HFFc6 (cell line): Measurements from ENCODE around the gene MAPK8IP1. TPM values are rescaled to one million over a fixed set of nuclear protein-coding genes. Genes with fewer than 3 reads are reported as not detected.
A peak's percentile ranks its signal among the peaks of the same experiment; 100 is the strongest.

Experiments used
- DNase-seq: peaks from one replicate; pipeline ENCODE4 v3.0.0-alpha.2; 2018
- H3K27ac Mint-ChIP-seq: 2 replicates; pipeline ENCODE4 v1.8.0; 2020; ENCODE audit warnings: mild to moderate bottlenecking, mixed read lengths
- H3K27me3 Mint-ChIP-seq: 2 replicates; pipeline ENCODE4 v1.8.0; 2021; ENCODE audit warnings: mild to moderate bottlenecking, moderate library complexity, mixed read lengths; ENCODE audit not compliant: insufficient read depth
- H3K36me3 Mint-ChIP-seq: 2 replicates; pipeline ENCODE4 v1.8.0; 2021; ENCODE audit warnings: low read depth, mixed read lengths
- H3K4me1 Mint-ChIP-seq: 2 replicates; pipeline ENCODE4 v1.8.0; 2020; ENCODE audit warnings: low read depth, mixed read lengths
- H3K4me3 Mint-ChIP-seq: 2 replicates; pipeline ENCODE4 v1.8.0; 2020; ENCODE audit warnings: mild to moderate bottlenecking, moderate library complexity, mixed read lengths
- H3K9me3 Mint-ChIP-seq: 2 replicates; pipeline ENCODE4 v1.8.0; 2020; ENCODE audit warnings: mild to moderate bottlenecking, mixed read lengths
- total RNA-seq, 6 experiments: library from RNA; stranded (reverse); fragmentation: NEBNext Ultra II Directional; extraction: Animal tissue kit (Norgen Biotek cat#: 25700); gene quantifications; 2 replicates in 1 of 6; 3 replicates in 5 of 6; pipeline ENCODE4 v1.2.3, GENCODE V29; 2021
- TF ChIP-seq, protein P1 (sequence below): fragments of 200-600 bp; sonication (generic); IDR thresholded peaks from 2 replicates; pipeline ENCODE4 v1.5.0; 2021; ENCODE audit warnings: antibody characterized with exemption, mild to moderate bottlenecking

The MAPK8IP1 gene
- total RNA-seq, 6 experiments from 2014 or later: 7.4 to 10.0 (median 8.7) TPM

DNA sequence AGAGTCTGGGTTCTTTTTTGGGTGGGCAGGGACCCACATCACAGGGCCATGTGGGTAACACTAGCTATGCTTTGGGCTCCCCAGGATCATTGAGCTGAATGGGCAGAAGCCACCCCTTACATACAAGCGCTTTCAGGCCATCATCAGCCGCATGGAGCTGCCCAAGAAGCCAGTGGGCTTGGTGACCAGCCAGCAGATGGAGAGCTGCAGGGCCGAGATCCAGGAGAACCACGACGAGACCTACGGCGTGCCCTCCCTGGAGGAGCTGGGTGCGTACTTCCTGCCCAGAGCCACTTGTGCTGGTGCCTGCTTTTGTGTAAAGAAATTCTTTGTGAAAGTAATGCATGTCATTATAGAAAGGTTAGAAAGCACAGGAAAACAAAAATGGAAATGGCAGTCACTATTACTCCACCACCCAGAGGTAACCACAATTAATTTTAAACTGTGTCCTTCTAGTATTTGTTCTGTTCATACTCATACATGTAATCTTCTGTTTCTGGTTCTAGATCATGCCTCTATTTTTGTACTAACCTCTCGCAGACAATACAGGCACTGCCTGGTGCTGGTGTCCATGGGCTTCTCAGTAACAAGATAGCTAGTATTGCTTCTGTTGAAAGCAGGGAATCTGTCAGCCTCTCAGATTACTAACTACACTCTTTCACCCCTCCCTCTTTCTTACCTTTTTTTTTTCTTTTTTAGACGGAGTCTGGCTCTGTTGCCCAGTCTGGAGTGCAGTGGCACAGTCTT is 24.5 kb upstream of the MAPK8IP1 start:
- no peaks in the 10 kb centered on the region; the same call in none of the 2 replicates for H3K27me3 Mint-ChIP-seq
- H3K27ac Mint-ChIP-seq: peak overlapping the region; percentile 94
- H3K9me3 Mint-ChIP-seq: no peaks in the 10 kb centered on the region
- TF ChIP-seq, protein P1, sequence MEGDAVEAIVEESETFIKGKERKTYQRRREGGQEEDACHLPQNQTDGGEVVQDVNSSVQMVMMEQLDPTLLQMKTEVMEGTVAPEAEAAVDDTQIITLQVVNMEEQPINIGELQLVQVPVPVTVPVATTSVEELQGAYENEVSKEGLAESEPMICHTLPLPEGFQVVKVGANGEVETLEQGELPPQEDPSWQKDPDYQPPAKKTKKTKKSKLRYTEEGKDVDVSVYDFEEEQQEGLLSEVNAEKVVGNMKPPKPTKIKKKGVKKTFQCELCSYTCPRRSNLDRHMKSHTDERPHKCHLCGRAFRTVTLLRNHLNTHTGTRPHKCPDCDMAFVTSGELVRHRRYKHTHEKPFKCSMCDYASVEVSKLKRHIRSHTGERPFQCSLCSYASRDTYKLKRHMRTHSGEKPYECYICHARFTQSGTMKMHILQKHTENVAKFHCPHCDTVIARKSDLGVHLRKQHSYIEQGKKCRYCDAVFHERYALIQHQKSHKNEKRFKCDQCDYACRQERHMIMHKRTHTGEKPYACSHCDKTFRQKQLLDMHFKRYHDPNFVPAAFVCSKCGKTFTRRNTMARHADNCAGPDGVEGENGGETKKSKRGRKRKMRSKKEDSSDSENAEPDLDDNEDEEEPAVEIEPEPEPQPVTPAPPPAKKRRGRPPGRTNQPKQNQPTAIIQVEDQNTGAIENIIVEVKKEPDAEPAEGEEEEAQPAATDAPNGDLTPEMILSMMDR: no peak
- no peak overlapping the region for H3K4me3 Mint-ChIP-seq
- H3K4me1 Mint-ChIP-seq: peaks cover 44% of the 10 kb centered on the region
- no peak for DNase-seq
- peaks cover 16% of the 10 kb centered on the region for H3K36me3 Mint-ChIP-seq

DNA sequence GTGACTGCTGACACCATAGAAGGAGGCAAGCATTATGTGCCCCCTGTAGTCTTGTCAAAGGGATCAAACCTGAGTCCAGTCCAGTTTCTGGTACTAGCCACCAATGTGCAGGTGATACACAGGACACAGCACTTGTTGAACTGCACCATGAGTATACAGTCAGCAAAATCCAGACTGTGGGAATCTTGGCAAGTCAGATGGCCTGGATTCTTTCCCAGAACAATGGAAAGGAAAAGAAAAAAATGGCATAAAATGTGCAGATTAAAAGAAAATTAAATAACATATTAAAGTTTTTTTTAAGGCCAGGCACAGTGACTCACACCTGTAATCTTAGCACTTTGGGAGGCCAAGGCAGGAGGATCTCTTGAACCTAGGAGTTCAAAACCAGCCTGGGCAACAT is 21.4 kb upstream of the MAPK8IP1 start:
- H3K9me3 Mint-ChIP-seq: no peaks in the 10 kb centered on the region
- H3K27me3 Mint-ChIP-seq: no peaks in the 10 kb centered on the region; the same call in none of the 2 replicates
- peaks cover 17% of the 10 kb centered on the region for H3K4me1 Mint-ChIP-seq
- H3K4me3 Mint-ChIP-seq: no peak overlapping the region
- H3K27ac Mint-ChIP-seq: no peak overlapping the region
- H3K36me3 Mint-ChIP-seq: peaks cover 18% of the 10 kb centered on the region
- TF ChIP-seq, protein P1: no peak
- no peak for DNase-seq

DNA sequence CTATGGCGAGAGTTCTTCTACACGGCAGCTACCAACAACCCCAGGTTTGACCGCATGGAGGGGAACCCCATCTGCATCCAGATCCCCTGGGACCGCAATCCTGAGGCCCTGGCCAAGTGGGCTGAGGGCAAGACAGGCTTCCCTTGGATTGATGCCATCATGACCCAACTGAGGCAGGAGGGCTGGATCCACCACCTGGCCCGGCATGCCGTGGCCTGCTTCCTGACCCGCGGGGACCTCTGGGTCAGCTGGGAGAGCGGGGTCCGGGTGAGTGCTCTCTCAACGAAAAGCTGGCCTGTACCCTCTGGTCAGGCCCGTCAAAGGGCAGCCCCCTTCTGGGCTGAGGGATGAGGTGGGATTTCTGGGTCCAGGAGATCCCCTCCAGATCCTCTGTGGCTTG is 15.9 kb upstream of the MAPK8IP1 start:
- no peak for DNase-seq
- Mint-ChIP-seq H3K27me3 (peaks cover 1% of the 10 kb centered on the region; the same call in 1 of the 2 replicates), H3K9me3 (no peaks in the 10 kb centered on the region), H3K27ac (no peak overlapping the region), H3K36me3 (peaks cover 19% of the 10 kb centered on the region), H3K4me1 (peaks cover 13% of the 10 kb centered on the region), H3K4me3 (no peak overlapping the region)
- TF ChIP-seq, protein P1: no peak

DNA sequence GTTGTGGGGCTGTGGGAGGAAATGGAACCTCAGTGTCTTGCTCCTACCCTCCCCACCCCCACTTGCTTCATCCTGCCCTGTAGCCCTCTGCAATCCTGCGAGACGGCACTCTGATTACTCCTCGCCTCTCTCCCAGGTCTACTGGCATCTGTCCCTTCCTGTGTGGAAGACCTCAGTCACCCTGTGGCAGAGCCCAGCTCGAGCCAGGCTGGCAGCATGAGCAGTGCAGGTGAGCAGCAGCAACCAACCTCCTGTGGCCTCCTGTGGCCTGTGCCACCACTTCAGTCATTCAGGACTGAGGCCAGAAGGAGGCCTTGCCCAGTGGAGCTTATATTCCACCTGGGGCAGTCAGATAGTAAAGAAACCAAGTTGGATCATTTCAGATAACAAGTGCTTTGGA is 14.7 kb upstream of the MAPK8IP1 start:
- DNase-seq: no peak
- Mint-ChIP-seq H3K27ac (no peak overlapping the region), H3K36me3 (peaks cover 14% of the 10 kb centered on the region), H3K27me3 (peaks cover 1% of the 10 kb centered on the region; the same call in 1 of the 2 replicates), H3K9me3 (no peaks in the 10 kb centered on the region), H3K4me3 (no peak overlapping the region), H3K4me1 (peaks cover 13% of the 10 kb centered on the region)
- TF ChIP-seq, protein P1: no peak

DNA sequence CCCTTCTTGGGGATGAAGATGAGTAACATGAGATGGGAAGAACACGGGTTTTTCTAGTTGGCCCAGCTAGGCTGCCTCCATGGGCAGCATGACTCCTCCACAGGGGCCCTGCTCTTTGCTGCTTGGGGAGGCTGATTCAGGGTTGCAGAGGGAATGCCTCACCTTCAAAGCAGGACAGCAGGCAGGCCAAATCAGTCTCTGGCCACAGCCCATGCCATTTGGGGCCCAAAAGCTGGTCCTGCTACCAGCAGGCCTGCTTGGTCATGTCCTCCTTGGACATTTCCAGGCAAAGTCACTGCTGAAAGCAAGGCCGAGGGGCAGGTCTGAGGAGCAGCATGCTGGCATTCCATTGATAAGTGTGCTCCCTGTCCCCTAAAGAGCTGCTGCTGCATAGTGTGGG is 13.8 kb upstream of the MAPK8IP1 start:
- H3K27ac Mint-ChIP-seq: no peak overlapping the region
- no peak overlapping the region for H3K4me3 Mint-ChIP-seq
- TF ChIP-seq, protein P1: no peak
- DNase-seq: no peak
- H3K9me3 Mint-ChIP-seq: no peaks in the 10 kb centered on the region
- H3K4me1 Mint-ChIP-seq: peaks cover 13% of the 10 kb centered on the region
- H3K27me3 Mint-ChIP-seq: peaks cover 1% of the 10 kb centered on the region; the same call in 1 of the 2 replicates
- peaks cover 10% of the 10 kb centered on the region for H3K36me3 Mint-ChIP-seq
